Spleen (tissue), 7 donors: ENCODE data around the gene ETFRF1.

Experiments
- CTCF ChIP-seq, 11 experiments: fragments of 200-600 bp in 7 of 11; fragments of 450-650 bp in 4 of 11; sonication (generic) in 4 of 11; IDR thresholded peaks in 8 of 11; conservative IDR thresholded peaks in 3 of 11; 1 replicate in 7 of 11; 2 replicates in 4 of 11; pipeline versions ENCODE4 v1.4.0 to v1.8.0; 2016 to 2021; ENCODE audit warnings: antibody characterized with exemption in 11 of 11, inconsistent platforms in 4 of 11, mild to moderate bottlenecking in 1 of 11
- POLR2A ChIP-seq, 3 donors: fragments of 450-650 bp; IDR thresholded peaks; one replicate each; pipeline ENCODE4 v1.5.1; 2017; ENCODE audit warnings: antibody characterized with exemption in 3 of 3, mild to moderate bottlenecking in 1 of 3
- POLR2AphosphoS5 ChIP-seq, 3 donors: sonication (generic); formaldehyde crosslinking; IDR thresholded peaks; one replicate each; pipeline ENCODE4 v1.5.1; 2017; ENCODE audit warnings: antibody characterized with exemption in 3 of 3
- donor health status: DM: no; HTN: no; CAD: no; lungs with moderate emphysema.
- donor health status: DM: no; HTN: no; CAD: no.
- donor health status: DM: no; HTN: no; CAD: no.

- no peak for TF ChIP-seq CTCF (IDR thresholded peaks at IDR 0.05 in 8 of 11, conservative IDR thresholded peaks at IDR 0.05 in 3 of 11)
- no peak for TF ChIP-seq POLR2A (IDR thresholded peaks at IDR 0.05)
- no peak for TF ChIP-seq POLR2AphosphoS5 (IDR thresholded peaks at IDR 0.05)
Observed at GRCh38 chr12:25189656-25190055, 5.4 kb upstream of the ETFRF1 start.
